Measurements from ENCODE around the gene SLC26A6. TPM values are rescaled to one million over a fixed set of nuclear protein-coding genes. Genes with fewer than 3 reads are reported as not detected.

The SLC26A6 gene
- total and polyA plus RNA-seq, 2 donors from 2014 or later: 15.4 to 20.6 TPM

- DNase-seq: no peak
- no peaks in the 10 kb centered on the region for H3K4me1 ChIP-seq (ENCODE audit: control insufficient read depth in 2 of 3, insufficient read depth in 2 of 3, low read depth in 1 of 3, low read length in 3 of 3)
- no peaks in the 10 kb centered on the region for H3K9me3 ChIP-seq (ENCODE audit: control insufficient read depth in 2 of 3, insufficient read depth in 1 of 3, low read length in 3 of 3)
- no peak for TF ChIP-seq CTCF (IDR thresholded peaks at IDR 0.05; ENCODE audit: borderline replicate concordance, extremely low read depth, insufficient read depth)
- H3K9ac ChIP-seq (ENCODE audit: low read length in 3 of 3): no peak overlapping the region
- H3K27me3 ChIP-seq (ENCODE audit: control insufficient read depth, insufficient read depth, low read length): no peaks in the 10 kb centered on the region
- intact Hi-C loops (cut with DNase I): no loop called here
- no peak overlapping the region for H3K27ac ChIP-seq (ENCODE audit: low read depth in 2 of 2, low read length in 2 of 2)
- H3K36me3 ChIP-seq (ENCODE audit: control insufficient read depth in 2 of 3, insufficient read depth in 3 of 3, low read length in 3 of 3): no peaks in the 10 kb centered on the region
- no peak for FAIRE-seq
- H3K4me3 ChIP-seq (ENCODE audit: low read length in 3 of 3): no peak overlapping the region
Observed at GRCh38 chr3:48592519-48593087, 42.7 kb downstream of the SLC26A6 start.

DNA sequence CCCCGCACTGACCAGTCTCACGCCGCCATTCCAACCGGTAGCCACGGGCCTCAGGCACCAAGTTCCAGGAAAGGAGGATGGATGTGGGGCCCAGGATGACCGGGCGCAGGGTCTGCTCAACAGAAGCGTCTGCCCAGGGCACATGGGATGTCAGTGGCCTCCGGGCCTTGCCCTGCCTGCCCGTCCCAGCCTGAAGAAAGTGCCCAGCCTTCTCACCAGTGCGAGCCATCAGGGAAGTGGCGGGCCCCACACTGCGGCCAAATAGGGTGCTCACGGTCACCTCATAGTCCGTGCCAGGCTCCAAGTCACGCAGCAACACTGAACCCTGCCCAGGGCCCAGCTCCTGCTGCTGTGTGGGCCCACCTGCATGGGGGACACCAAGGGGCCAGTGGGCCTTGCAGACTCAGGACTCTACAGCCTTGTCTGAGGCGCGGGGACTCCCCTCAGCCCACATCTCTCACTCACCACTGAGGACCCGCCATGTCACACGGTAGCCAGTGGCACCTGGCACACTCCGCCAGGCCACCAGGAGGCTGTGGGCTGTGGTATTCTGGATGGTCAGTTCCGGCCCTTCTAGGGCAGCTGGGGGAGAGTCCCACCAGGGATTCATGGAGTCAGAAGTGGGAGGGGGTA is 43.3 kb downstream of the SLC26A6 start:
- Histone ChIP-seq H3K4me1 (ENCODE audit: control insufficient read depth in 2 of 3, insufficient read depth in 2 of 3, low read depth in 1 of 3, low read length in 3 of 3) (no peaks in the 10 kb centered on the region), H3K27ac (ENCODE audit: low read depth in 2 of 2, low read length in 2 of 2) (no peak overlapping the region), H3K9me3 (ENCODE audit: control insufficient read depth in 2 of 3, insufficient read depth in 1 of 3, low read length in 3 of 3) (no peaks in the 10 kb centered on the region), H3K4me3 (ENCODE audit: low read length in 3 of 3) (no peak overlapping the region), H3K27me3 (ENCODE audit: control insufficient read depth, insufficient read depth, low read length) (no peaks in the 10 kb centered on the region), H3K36me3 (ENCODE audit: control insufficient read depth in 2 of 3, insufficient read depth in 3 of 3, low read length in 3 of 3) (no peaks in the 10 kb centered on the region), H3K9ac (ENCODE audit: low read length in 3 of 3) (no peak overlapping the region)
- no peak for TF ChIP-seq CTCF (IDR thresholded peaks at IDR 0.05; ENCODE audit: borderline replicate concordance, extremely low read depth, insufficient read depth)
- intact Hi-C loops (cut with DNase I): no loop called here
- DNase-seq (no peak), FAIRE-seq (no peak)

DNA sequence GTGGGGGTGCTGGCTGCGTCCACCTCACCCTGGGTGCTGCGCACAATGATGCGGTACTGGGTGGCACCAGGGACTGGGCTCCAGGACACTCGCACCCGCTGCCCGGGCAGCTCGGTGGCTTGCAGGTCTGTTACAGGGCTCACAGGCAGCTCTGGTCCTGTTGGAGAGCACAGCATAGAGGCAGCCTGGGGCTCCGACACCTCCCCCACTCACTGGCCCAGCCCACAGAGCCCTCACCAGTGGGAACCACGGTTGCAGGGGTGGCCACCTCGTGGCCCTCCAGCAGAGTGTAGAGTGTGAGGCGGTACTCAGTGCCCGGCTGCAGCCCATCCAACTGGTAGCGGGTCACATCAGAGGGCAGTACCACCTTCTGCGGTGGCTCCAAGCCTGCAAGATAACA is 43.8 kb downstream of the SLC26A6 start:
- TF ChIP-seq CTCF (IDR thresholded peaks at IDR 0.05; ENCODE audit: borderline replicate concordance, extremely low read depth, insufficient read depth): no peak
- H3K36me3 ChIP-seq (ENCODE audit: control insufficient read depth in 2 of 3, insufficient read depth in 3 of 3, low read length in 3 of 3): no peaks in the 10 kb centered on the region
- H3K4me1 ChIP-seq (ENCODE audit: control insufficient read depth in 2 of 3, insufficient read depth in 2 of 3, low read depth in 1 of 3, low read length in 3 of 3): no peaks in the 10 kb centered on the region
- no peak overlapping the region for H3K4me3 ChIP-seq (ENCODE audit: low read length in 3 of 3)
- H3K9ac ChIP-seq (ENCODE audit: low read length in 3 of 3): no peak overlapping the region
- DNase-seq: no peak
- H3K27ac ChIP-seq (ENCODE audit: low read depth in 2 of 2, low read length in 2 of 2): no peak overlapping the region
- FAIRE-seq: no peak
- intact Hi-C loops (cut with DNase I): no loop called here
- H3K27me3 ChIP-seq (ENCODE audit: control insufficient read depth, insufficient read depth, low read length): no peaks in the 10 kb centered on the region
- H3K9me3 ChIP-seq (ENCODE audit: control insufficient read depth in 2 of 3, insufficient read depth in 1 of 3, low read length in 3 of 3): no peaks in the 10 kb centered on the region

All from kidney (tissue), 14 donors.